HEK293 (cell line): ENCODE data around the gene GALNT1.

Experiments used
- CTCF ChIP-seq: fragments of 450-650 bp; formaldehyde crosslinking; IDR thresholded peaks from 2 replicates; pipeline ENCODE4 v1.5.1; 2016; ENCODE audit warnings: missing biosample characterization, missing genetic modification characterization
- ZNF626 ChIP-seq: fragments of 450-650 bp; sonication (Bioruptor Pico); formaldehyde crosslinking; IDR thresholded peaks from 2 replicates; pipeline ENCODE4 v1.5.1; 2018; ENCODE audit warnings: missing biosample characterization, missing genetic modification characterization, inconsistent platforms

GRCh38 chr18:35577045-35577848 is 4.3 kb upstream of the GALNT1 start:
- TF ChIP-seq ZNF626 (tag by site-specific recombination) = no peak
- no peak for TF ChIP-seq CTCF (tag by site-specific recombination)
